WTC11 (cell line): ENCODE measurements around the gene ZNF277. TPM values are rescaled to one million over a fixed set of nuclear protein-coding genes. Genes with fewer than 3 reads are reported as not detected.
A peak's percentile ranks its signal among the peaks of the same experiment; 100 is the strongest.

Source experiments
- ATAC-seq: fragments of 200-7000 bp; cut with Tn5 transposase; 2 replicates; pipeline ENCODE4 v1.10.0; 2021; ENCODE audit warnings: mild to moderate bottlenecking, moderate library complexity
- CTCF ChIA-PET: fragments of 300-600 bp; sonication (Branson Sonifier 250); formaldehyde crosslinking; loops from one replicate; lab custom pipeline; 2021; ENCODE audit warnings: antibody characterized with exemption; lab: Charles Lee
- POLR2A ChIA-PET: fragments of 350-600 bp; sonication (Branson Sonifier 250); formaldehyde crosslinking; loops from one replicate; lab custom pipeline; 2021; ENCODE audit warnings: antibody characterized with exemption; lab: Charles Lee
- DNase-seq: peaks from one replicate; pipeline ENCODE4 v3.0.0; 2021; ENCODE audit warnings: low spot score
- H3K27ac Mint-ChIP-seq: 2 replicates; pipeline ENCODE4 v1.8.0; 2021; ENCODE audit warnings: mixed read lengths
- H3K27me3 Mint-ChIP-seq: 2 replicates; pipeline ENCODE4 v1.8.0; 2021; ENCODE audit warnings: low read depth, mild to moderate bottlenecking, moderate library complexity, mixed read lengths
- H3K36me3 Mint-ChIP-seq: 2 replicates; pipeline ENCODE4 v1.8.0; 2021; ENCODE audit warnings: mixed read lengths
- H3K4me1 Mint-ChIP-seq: 2 replicates; pipeline ENCODE4 v1.8.0; 2022; ENCODE audit warnings: mixed read lengths
- H3K4me3 Mint-ChIP-seq: 2 replicates; pipeline ENCODE4 v1.8.0; 2021; ENCODE audit warnings: mild to moderate bottlenecking, moderate library complexity, mixed read lengths
- H3K9me3 Mint-ChIP-seq: 2 replicates; pipeline ENCODE4 v1.8.0; 2021; ENCODE audit warnings: mixed read lengths
- CREB1 ChIP-seq: sonication (generic); formaldehyde crosslinking; IDR thresholded peaks from 2 replicates; pipeline ENCODE4 v1.8.0; 2023; ENCODE audit warnings: mild to moderate bottlenecking, missing genetic modification reagents
- EMX1 ChIP-seq: fragments of 250-450 bp; sonication (Bioruptor Pico); IDR thresholded peaks from 2 replicates; pipeline ENCODE4 v1.8.0; 2021; ENCODE audit warnings: mild to moderate bottlenecking
- ETV6 ChIP-seq: sonication (generic); formaldehyde crosslinking; IDR thresholded peaks from 2 replicates; pipeline ENCODE4 v1.8.1; 2022; ENCODE audit warnings: mild to moderate bottlenecking, missing genetic modification reagents
- FOXK1 ChIP-seq: sonication (generic); formaldehyde crosslinking; IDR thresholded peaks from 2 replicates; pipeline ENCODE4 v1.8.0; 2022; ENCODE audit warnings: mild to moderate bottlenecking, moderate library complexity, missing genetic modification reagents
- JUN ChIP-seq: sonication (generic); formaldehyde crosslinking; IDR thresholded peaks from 2 replicates; pipeline ENCODE4 v1.8.0; 2023; ENCODE audit warnings: mild to moderate bottlenecking, missing genetic modification reagents
- MYBL2 ChIP-seq: sonication (generic); formaldehyde crosslinking; IDR thresholded peaks from 2 replicates; pipeline ENCODE4 v1.8.1; 2023; ENCODE audit warnings: mild to moderate bottlenecking, moderate library complexity, missing genetic modification reagents
- NFATC4 ChIP-seq: fragments of 250-450 bp; sonication (Bioruptor Pico); IDR thresholded peaks from 2 replicates; pipeline ENCODE4 v1.9.0; 2021; ENCODE audit warnings: mild to moderate bottlenecking
- NFE2L1 ChIP-seq: sonication (generic); formaldehyde crosslinking; IDR thresholded peaks from 2 replicates; pipeline ENCODE4 v1.8.1; 2023; ENCODE audit warnings: missing genetic modification reagents
- OVOL2 ChIP-seq: fragments of 250-450 bp; sonication (Bioruptor Pico); IDR thresholded peaks from 2 replicates; pipeline ENCODE4 v1.9.0; 2021; ENCODE audit warnings: mild to moderate bottlenecking, borderline replicate concordance
- PRRX2 ChIP-seq: fragments of 250-450 bp; sonication (Bioruptor Pico); IDR thresholded peaks from 2 replicates; pipeline ENCODE4 v1.8.0; 2021; ENCODE audit warnings: mild to moderate bottlenecking
- RELA ChIP-seq: sonication (generic); formaldehyde crosslinking; IDR thresholded peaks from 2 replicates; pipeline ENCODE4 v1.8.1; 2022; ENCODE audit warnings: missing genetic modification reagents, mild to moderate bottlenecking, borderline replicate concordance
- TCF7 ChIP-seq: sonication (generic); formaldehyde crosslinking; IDR thresholded peaks from 2 replicates; pipeline ENCODE4 v1.8.0; 2022; ENCODE audit warnings: mild to moderate bottlenecking, low read depth, missing genetic modification reagents, moderate library complexity
- ZBTB21 ChIP-seq: sonication (generic); formaldehyde crosslinking; IDR thresholded peaks from 2 replicates; pipeline ENCODE4 v1.8.1; 2023; ENCODE audit warnings: mild to moderate bottlenecking, missing genetic modification reagents, borderline replicate concordance
- ZNF121 ChIP-seq: sonication (generic); formaldehyde crosslinking; IDR thresholded peaks from 2 replicates; pipeline ENCODE4 v1.8.0; 2023; ENCODE audit warnings: missing genetic modification reagents
- ZNF232 ChIP-seq: sonication (generic); formaldehyde crosslinking; IDR thresholded peaks from 2 replicates; pipeline ENCODE4 v1.8.0; 2022; ENCODE audit warnings: mild to moderate bottlenecking, missing genetic modification reagents
- ZNF423 ChIP-seq: fragments of 250-450 bp; sonication (Bioruptor Pico); IDR thresholded peaks from 2 replicates; pipeline ENCODE4 v2.1.2; 2022; ENCODE audit warnings: mild to moderate bottlenecking, moderate library complexity
- ZNF671 ChIP-seq: fragments of 250-450 bp; sonication (Bioruptor Pico); IDR thresholded peaks from 2 replicates; pipeline ENCODE4 v1.8.0; 2021; ENCODE audit warnings: mild to moderate bottlenecking
- total RNA-seq: library from RNA; stranded (reverse); gene quantifications from 3 replicates; pipeline ENCODE4 v1.2.3, GENCODE V29; 2021
- TF ChIP-seq, protein P1 (sequence below): sonication (generic); formaldehyde crosslinking; IDR thresholded peaks from 2 replicates; pipeline ENCODE4 v1.8.1; 2022; ENCODE audit warnings: mild to moderate bottlenecking, missing genetic modification reagents, moderate library complexity, borderline replicate concordance
- TF ChIP-seq, protein P2 (sequence below): sonication (generic); formaldehyde crosslinking; IDR thresholded peaks from 2 replicates; pipeline ENCODE4 v1.8.1; 2022; ENCODE audit warnings: mild to moderate bottlenecking, moderate library complexity, missing genetic modification reagents
- TF ChIP-seq, protein P3 (sequence below): fragments of 250-450 bp; sonication (Bioruptor Pico); IDR thresholded peaks from 2 replicates; pipeline ENCODE4 v1.9.0; 2021; ENCODE audit warnings: mild to moderate bottlenecking
- TF ChIP-seq, protein P4 (sequence below): sonication (generic); formaldehyde crosslinking; IDR thresholded peaks from 2 replicates; pipeline ENCODE4 v1.8.0; 2022; ENCODE audit warnings: mild to moderate bottlenecking, missing genetic modification reagents
- TF ChIP-seq, protein P5 (sequence below): fragments of 250-450 bp; sonication (Bioruptor Pico); IDR thresholded peaks from 2 replicates; pipeline ENCODE4 v1.8.0; 2021; ENCODE audit warnings: mild to moderate bottlenecking
- TF ChIP-seq, protein P6 (sequence below): fragments of 250-450 bp; sonication (Bioruptor Pico); conservative IDR thresholded peaks from 2 replicates; pipeline ENCODE4 v1.9.0; 2021; ENCODE audit warnings: mild to moderate bottlenecking
- TF ChIP-seq, protein P7 (sequence below): sonication (generic); formaldehyde crosslinking; IDR thresholded peaks from 2 replicates; pipeline ENCODE4 v1.8.1; 2023; ENCODE audit warnings: mild to moderate bottlenecking, moderate library complexity, missing genetic modification reagents

ZNF277 gene
- total RNA-seq, 1 experiment from 2014 or later = 22.5 TPM

DNA sequence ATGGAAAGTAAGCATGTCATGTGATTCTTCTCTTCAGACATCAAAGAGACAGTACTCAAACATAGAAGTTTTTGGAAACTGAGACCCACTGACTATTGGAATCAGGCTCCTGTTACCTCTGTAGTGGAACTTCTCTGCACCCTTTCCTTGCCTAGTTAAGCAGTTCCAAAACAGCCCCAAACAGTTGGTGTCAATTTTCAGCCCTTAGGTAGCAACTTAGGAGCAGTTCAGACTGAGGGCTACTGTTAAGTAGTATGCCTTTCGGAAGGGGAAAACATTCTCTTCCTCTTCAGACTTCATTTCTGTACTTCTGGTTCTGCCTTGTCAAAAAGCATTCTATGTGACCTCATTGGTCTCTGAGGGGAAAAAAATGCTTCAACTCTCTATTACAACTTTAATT, 85.7 kb downstream of the ZNF277 start:
- Mint-ChIP-seq H3K4me3 (no peak overlapping the region), H3K27ac (no peak overlapping the region), H3K9me3 (no peaks in the 10 kb centered on the region), H3K27me3 (no peaks in the 10 kb centered on the region), H3K4me1 (peaks cover 10% of the 10 kb centered on the region), H3K36me3 (peaks cover 8% of the 10 kb centered on the region)
- ChIA-PET CTCF (no interaction called here), POLR2A (no interaction called here)
- peak; percentile 72 for ATAC-seq
- TF ChIP-seq ZNF671 (CRISPR knock-in tag) = no peak
- TF ChIP-seq, protein P1, sequence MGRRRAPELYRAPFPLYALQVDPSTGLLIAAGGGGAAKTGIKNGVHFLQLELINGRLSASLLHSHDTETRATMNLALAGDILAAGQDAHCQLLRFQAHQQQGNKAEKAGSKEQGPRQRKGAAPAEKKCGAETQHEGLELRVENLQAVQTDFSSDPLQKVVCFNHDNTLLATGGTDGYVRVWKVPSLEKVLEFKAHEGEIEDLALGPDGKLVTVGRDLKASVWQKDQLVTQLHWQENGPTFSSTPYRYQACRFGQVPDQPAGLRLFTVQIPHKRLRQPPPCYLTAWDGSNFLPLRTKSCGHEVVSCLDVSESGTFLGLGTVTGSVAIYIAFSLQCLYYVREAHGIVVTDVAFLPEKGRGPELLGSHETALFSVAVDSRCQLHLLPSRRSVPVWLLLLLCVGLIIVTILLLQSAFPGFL (CRISPR knock-in tag) = no peak
- TF ChIP-seq, protein P2, sequence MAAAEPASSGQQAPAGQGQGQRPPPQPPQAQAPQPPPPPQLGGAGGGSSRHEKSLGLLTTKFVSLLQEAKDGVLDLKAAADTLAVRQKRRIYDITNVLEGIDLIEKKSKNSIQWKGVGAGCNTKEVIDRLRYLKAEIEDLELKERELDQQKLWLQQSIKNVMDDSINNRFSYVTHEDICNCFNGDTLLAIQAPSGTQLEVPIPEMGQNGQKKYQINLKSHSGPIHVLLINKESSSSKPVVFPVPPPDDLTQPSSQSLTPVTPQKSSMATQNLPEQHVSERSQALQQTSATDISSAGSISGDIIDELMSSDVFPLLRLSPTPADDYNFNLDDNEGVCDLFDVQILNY (CRISPR knock-in tag) = no peak
- no peak for TF ChIP-seq EMX1 (CRISPR knock-in tag)
- no peak for TF ChIP-seq TCF7 (CRISPR knock-in tag)
- TF ChIP-seq ZNF121 (CRISPR knock-in tag) = no peak
- TF ChIP-seq ETV6 (CRISPR knock-in tag) = no peak
- TF ChIP-seq, protein P3, sequence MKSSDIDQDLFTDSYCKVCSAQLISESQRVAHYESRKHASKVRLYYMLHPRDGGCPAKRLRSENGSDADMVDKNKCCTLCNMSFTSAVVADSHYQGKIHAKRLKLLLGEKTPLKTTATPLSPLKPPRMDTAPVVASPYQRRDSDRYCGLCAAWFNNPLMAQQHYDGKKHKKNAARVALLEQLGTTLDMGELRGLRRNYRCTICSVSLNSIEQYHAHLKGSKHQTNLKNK (CRISPR knock-in tag) = no peak
- TF ChIP-seq OVOL2 (CRISPR knock-in tag) = no peak
- TF ChIP-seq, protein P4, sequence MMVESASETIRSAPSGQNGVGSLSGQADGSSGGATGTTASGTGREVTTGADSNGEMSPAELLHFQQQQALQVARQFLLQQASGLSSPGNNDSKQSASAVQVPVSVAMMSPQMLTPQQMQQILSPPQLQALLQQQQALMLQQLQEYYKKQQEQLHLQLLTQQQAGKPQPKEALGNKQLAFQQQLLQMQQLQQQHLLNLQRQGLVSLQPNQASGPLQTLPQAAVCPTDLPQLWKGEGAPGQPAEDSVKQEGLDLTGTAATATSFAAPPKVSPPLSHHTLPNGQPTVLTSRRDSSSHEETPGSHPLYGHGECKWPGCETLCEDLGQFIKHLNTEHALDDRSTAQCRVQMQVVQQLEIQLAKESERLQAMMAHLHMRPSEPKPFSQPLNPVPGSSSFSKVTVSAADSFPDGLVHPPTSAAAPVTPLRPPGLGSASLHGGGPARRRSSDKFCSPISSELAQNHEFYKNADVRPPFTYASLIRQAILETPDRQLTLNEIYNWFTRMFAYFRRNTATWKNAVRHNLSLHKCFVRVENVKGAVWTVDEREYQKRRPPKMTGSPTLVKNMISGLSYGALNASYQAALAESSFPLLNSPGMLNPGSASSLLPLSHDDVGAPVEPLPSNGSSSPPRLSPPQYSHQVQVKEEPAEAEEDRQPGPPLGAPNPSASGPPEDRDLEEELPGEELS (CRISPR knock-in tag) = no peak
- TF ChIP-seq ZNF232 (CRISPR knock-in tag) = no peak
- no peak for TF ChIP-seq JUN (CRISPR knock-in tag)
- TF ChIP-seq, protein P5, sequence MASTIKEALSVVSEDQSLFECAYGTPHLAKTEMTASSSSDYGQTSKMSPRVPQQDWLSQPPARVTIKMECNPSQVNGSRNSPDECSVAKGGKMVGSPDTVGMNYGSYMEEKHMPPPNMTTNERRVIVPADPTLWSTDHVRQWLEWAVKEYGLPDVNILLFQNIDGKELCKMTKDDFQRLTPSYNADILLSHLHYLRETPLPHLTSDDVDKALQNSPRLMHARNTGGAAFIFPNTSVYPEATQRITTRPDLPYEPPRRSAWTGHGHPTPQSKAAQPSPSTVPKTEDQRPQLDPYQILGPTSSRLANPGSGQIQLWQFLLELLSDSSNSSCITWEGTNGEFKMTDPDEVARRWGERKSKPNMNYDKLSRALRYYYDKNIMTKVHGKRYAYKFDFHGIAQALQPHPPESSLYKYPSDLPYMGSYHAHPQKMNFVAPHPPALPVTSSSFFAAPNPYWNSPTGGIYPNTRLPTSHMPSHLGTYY (CRISPR knock-in tag) = no peak
- TF ChIP-seq NFATC4 (CRISPR knock-in tag) = no peak
- no peak for TF ChIP-seq RELA
- no peak for TF ChIP-seq ZBTB21 (CRISPR knock-in tag)
- TF ChIP-seq FOXK1 (CRISPR knock-in tag) = no peak
- no peak for DNase-seq

DNA sequence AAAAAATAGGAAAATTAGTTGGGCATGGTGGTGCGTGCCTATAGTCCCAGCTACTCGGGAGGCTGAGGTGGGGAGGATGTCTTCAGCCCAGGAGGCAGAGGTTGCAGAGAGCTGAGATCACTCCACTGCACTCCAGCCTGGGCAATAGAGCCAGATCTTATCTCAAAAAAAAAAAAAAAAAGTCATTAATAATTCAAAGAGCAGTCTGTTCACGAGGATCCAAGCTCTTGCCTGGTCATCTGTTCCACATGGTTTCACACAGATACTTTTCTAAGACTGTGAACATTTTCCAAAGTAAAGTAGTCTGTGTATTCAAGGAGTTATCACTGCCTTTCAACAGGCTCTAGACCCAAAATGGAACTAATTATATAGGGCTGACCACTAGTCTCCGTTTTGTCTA, 86.9 kb downstream of the ZNF277 start:
- no peaks in the 10 kb centered on the region for H3K9me3 Mint-ChIP-seq
- no peaks in the 10 kb centered on the region for H3K27me3 Mint-ChIP-seq
- no peak for ATAC-seq
- H3K4me1 Mint-ChIP-seq = peaks cover 10% of the 10 kb centered on the region
- POLR2A ChIA-PET = no interaction called here
- CTCF ChIA-PET = no interaction called here
- no peak for DNase-seq
- peaks cover 3% of the 10 kb centered on the region for H3K36me3 Mint-ChIP-seq
- no peak overlapping the region for H3K4me3 Mint-ChIP-seq
- H3K27ac Mint-ChIP-seq = no peak overlapping the region
- TF ChIP-seq, protein P3 (CRISPR knock-in tag) = no peak
- TF ChIP-seq JUN (CRISPR knock-in tag) (no peak), NFE2L1 (no peak), CREB1 (CRISPR knock-in tag) (no peak), ZNF671 (CRISPR knock-in tag) (no peak), ZBTB21 (CRISPR knock-in tag) (no peak), ZNF121 (CRISPR knock-in tag) (no peak), PRRX2 (CRISPR knock-in tag) (no peak), MYBL2 (CRISPR knock-in tag) (no peak), ZNF423 (CRISPR knock-in tag) (no peak)
- TF ChIP-seq, protein P6, sequence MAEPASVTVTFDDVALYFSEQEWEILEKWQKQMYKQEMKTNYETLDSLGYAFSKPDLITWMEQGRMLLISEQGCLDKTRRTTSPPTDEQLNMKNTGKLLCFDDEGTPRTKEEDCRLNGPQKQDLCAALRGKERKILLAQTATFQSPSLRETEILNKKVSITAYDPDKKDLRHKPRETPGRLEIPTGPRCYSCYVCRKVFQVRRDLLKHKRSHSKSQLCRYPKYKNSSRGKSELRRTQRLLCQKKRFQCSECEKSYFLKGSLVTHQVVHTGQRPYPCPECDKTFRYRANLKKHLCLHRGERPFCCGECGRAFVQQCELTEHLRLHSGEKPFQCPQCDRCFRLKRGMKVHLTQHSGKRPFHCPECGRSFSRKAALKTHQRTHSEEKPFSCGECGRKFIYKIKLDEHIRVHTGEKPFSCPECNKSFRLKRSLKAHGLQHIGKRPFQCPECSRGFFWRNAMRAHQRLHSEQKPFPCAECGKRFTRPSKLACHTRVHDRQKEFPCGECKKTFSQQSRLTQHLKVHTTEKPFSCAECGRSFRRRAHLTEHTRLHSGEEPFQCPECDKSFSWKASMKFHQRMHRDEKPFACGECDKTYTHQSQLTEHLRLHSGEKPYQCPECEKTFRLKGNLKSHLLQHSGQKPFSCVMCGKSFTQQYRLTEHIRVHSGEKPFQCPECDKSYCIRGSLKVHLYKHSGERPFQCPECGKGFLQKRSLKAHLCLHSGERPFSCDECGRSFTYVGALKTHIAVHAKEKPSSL (CRISPR knock-in tag) = no peak
- TF ChIP-seq, protein P5 (CRISPR knock-in tag) = no peak
- TF ChIP-seq, protein P7, sequence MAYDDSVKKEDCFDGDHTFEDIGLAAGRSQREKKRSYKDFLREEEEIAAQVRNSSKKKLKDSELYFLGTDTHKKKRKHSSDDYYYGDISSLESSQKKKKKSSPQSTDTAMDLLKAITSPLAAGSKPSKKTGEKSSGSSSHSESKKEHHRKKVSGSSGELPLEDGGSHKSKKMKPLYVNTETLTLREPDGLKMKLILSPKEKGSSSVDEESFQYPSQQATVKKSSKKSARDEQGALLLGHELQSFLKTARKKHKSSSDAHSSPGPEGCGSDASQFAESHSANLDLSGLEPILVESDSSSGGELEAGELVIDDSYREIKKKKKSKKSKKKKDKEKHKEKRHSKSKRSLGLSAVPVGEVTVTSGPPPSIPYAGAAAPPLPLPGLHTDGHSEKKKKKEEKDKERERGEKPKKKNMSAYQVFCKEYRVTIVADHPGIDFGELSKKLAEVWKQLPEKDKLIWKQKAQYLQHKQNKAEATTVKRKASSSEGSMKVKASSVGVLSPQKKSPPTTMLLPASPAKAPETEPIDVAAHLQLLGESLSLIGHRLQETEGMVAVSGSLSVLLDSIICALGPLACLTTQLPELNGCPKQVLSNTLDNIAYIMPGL = no peak
